Mesenchymal stem cell (in vitro differentiated cells and primary cell): Measurements from ENCODE around the gene SLC25A38.
"Not testable (repeated sequence)": the region's sequence is repeated elsewhere in the genome, so short reads cannot be mapped to it uniquely, and the experiment has no call there.

Experiments used
- DNase-seq: peaks from one replicate; pipeline ENCODE4 v3.0.0-alpha.2; 2013
- H2AFZ ChIP-seq: one replicate; pipeline ENCODE4 v1.6.1; 2013; ENCODE audit warnings: low read depth, mild to moderate bottlenecking, control low read depth, inconsistent platforms, low read length, moderate library complexity
- H2AK5ac ChIP-seq: 2 replicates; pipeline ENCODE4 v1.6.1; 2013; ENCODE audit warnings: low read length, moderate library complexity, mild to moderate bottlenecking, inconsistent platforms; ENCODE audit not compliant: severe bottlenecking
- H2BK120ac ChIP-seq: one replicate; pipeline ENCODE4 v1.6.1; 2013; ENCODE audit warnings: low read depth, mild to moderate bottlenecking, inconsistent platforms, low read length, moderate library complexity
- H2BK12ac ChIP-seq, 2 experiments: one replicate each; pipeline ENCODE4 v1.6.1; 2013; ENCODE audit warnings: inconsistent platforms in 2 of 2, low read length in 2 of 2, mild to moderate bottlenecking in 2 of 2, moderate library complexity in 2 of 2, control low read depth in 1 of 2
- H2BK15ac ChIP-seq: one replicate; pipeline ENCODE4 v1.6.1; 2013; ENCODE audit warnings: mild to moderate bottlenecking, low read depth, inconsistent platforms; ENCODE audit not compliant: poor library complexity, severe bottlenecking
- H2BK5ac ChIP-seq: 2 replicates; pipeline ENCODE4 v1.6.1; 2013; ENCODE audit warnings: low read depth, mild to moderate bottlenecking, low read length, control low read depth, inconsistent platforms; ENCODE audit not compliant: poor library complexity, severe bottlenecking
- H3K14ac ChIP-seq, 2 experiments: one replicate each; pipeline ENCODE4 v1.6.1; 2013; ENCODE audit warnings: inconsistent platforms in 2 of 2, low read length in 2 of 2, control low read depth in 1 of 2, mild to moderate bottlenecking in 1 of 2, moderate library complexity in 1 of 2
- H3K18ac ChIP-seq, 2 experiments: one replicate each; pipeline ENCODE4 v1.6.1; 2013; ENCODE audit warnings: inconsistent platforms in 2 of 2, low read length in 2 of 2, control low read depth in 1 of 2, low read depth in 1 of 2, mild to moderate bottlenecking in 1 of 2
- H3K23ac ChIP-seq, 2 experiments: one replicate each; pipeline ENCODE4 v1.6.1; 2013; ENCODE audit warnings: inconsistent platforms in 2 of 2, low read length in 2 of 2, mild to moderate bottlenecking in 2 of 2, moderate library complexity in 2 of 2, control low read depth in 1 of 2
- H3K27ac ChIP-seq: 2 replicates; pipeline ENCODE4 v1.5.1; 2013; ENCODE audit warnings: mild to moderate bottlenecking, moderate library complexity, low read length, control low read depth, inconsistent platforms; ENCODE audit not compliant: poor library complexity, severe bottlenecking
- H3K27me3 ChIP-seq, 2 experiments: 2 replicates each; pipeline versions ENCODE4 v1.6.1 to v1.7.0; 2013; ENCODE audit warnings: low read length in 2 of 2, mild to moderate bottlenecking in 2 of 2, moderate library complexity in 2 of 2, control low read depth in 1 of 2, inconsistent platforms in 1 of 2; ENCODE audit not compliant: control insufficient read depth in 1 of 2, insufficient read depth in 1 of 2
- H3K36me3 ChIP-seq, 2 experiments: 2 replicates each; pipeline versions ENCODE4 v1.6.1 to v1.7.0; 2013; ENCODE audit warnings: low read length in 2 of 2, control low read depth in 1 of 2, inconsistent platforms in 1 of 2, low read depth in 1 of 2, mild to moderate bottlenecking in 1 of 2; ENCODE audit not compliant: insufficient read depth in 2 of 2, control insufficient read depth in 1 of 2
- H3K4ac ChIP-seq, 2 experiments: one replicate each; pipeline ENCODE4 v1.6.1; 2013; ENCODE audit warnings: inconsistent platforms in 2 of 2, low read length in 2 of 2, mild to moderate bottlenecking in 2 of 2, moderate library complexity in 2 of 2, control low read depth in 1 of 2, low read depth in 1 of 2
- H3K4me1 ChIP-seq: 2 replicates; pipeline ENCODE4 v1.6.1; 2013; ENCODE audit warnings: low read depth, low read length, control low read depth; ENCODE audit not compliant: control insufficient read depth, insufficient read depth
- H3K4me2 ChIP-seq: 2 replicates; pipeline ENCODE4 v1.6.1; 2013; ENCODE audit warnings: low read length, mild to moderate bottlenecking, inconsistent platforms; ENCODE audit not compliant: poor library complexity, severe bottlenecking
- H3K4me3 ChIP-seq, 2 experiments: 2 replicates each; pipeline versions ENCODE4 v1.5.1 to v1.7.0; 2013; ENCODE audit warnings: low read length in 2 of 2, mild to moderate bottlenecking in 2 of 2, control low read depth in 1 of 2, low read depth in 1 of 2; ENCODE audit not compliant: insufficient read depth in 1 of 2
- H3K79me1 ChIP-seq: replicated peaks from 2 replicates; pipeline ENCODE4 v1.6.1; 2013; ENCODE audit warnings: mild to moderate bottlenecking, control low read depth, low read length, inconsistent platforms; ENCODE audit not compliant: poor library complexity, severe bottlenecking
- H3K9ac ChIP-seq: 2 replicates; pipeline ENCODE4 v1.7.0; 2013; ENCODE audit warnings: mild to moderate bottlenecking, low read length, moderate library complexity
- H3K9me3 ChIP-seq: 2 replicates; pipeline ENCODE4 v1.7.0; 2013; ENCODE audit warnings: mild to moderate bottlenecking, low read length; ENCODE audit not compliant: control insufficient read depth
- H4K8ac ChIP-seq: one replicate; pipeline ENCODE4 v1.6.1; 2013; ENCODE audit warnings: inconsistent platforms, mild to moderate bottlenecking, low read length, moderate library complexity
- H4K91ac ChIP-seq: one replicate; pipeline ENCODE4 v1.6.1; 2013; ENCODE audit warnings: mild to moderate bottlenecking, low read length, inconsistent platforms
- WGBS: methylation state at CpG from one replicate; pipeline ENCODE4 v1.1.7; 2013; ENCODE audit warnings: mixed read lengths; 5-methylcytosine and 5-hydroxymethylcytosine counted together

Gene SLC25A38

DNA sequence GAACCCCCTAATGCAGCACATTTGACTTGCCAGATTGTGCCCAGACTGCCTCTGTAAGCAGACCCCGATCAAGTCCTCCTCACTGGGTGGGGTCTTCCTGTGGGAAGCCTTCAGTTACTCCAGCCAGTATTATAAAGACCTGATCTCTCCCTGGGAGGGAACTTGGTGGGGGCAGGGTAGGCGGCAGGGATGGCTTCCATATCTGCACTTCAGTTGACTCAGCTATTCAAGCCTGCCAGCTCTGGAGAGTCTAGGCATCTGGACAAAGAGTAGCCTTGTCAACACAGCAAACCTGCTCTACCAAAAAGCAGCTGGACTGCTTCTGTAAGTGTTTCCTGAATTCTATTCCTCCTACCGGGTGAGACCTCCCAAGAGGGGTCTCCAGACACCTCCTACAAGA lies 21.0 kb upstream of the SLC25A38 start:
- H3K18ac ChIP-seq: no peak overlapping the region
- H3K4me3 ChIP-seq: no peak overlapping the region
- H3K36me3 ChIP-seq: no peaks in the 10 kb centered on the region
- no peak overlapping the region for H3K27ac ChIP-seq
- H2BK15ac ChIP-seq: no peak overlapping the region
- no peak overlapping the region for H4K8ac ChIP-seq
- H3K4me2 ChIP-seq: no peak overlapping the region
- no peak overlapping the region for H3K4ac ChIP-seq
- WGBS: 59% methylated on average over 3 of the region's 3 CpGs
- H2BK12ac ChIP-seq: no peak overlapping the region
- H3K14ac ChIP-seq: no peak overlapping the region
- no peak overlapping the region for H2AK5ac ChIP-seq
- no peak overlapping the region for H4K91ac ChIP-seq
- no peak overlapping the region for H2AFZ ChIP-seq
- no peak overlapping the region for H3K23ac ChIP-seq
- H3K4me1 ChIP-seq: no peaks in the 10 kb centered on the region
- no peaks in the 10 kb centered on the region for H3K79me1 ChIP-seq
- H2BK120ac ChIP-seq: no peak overlapping the region
- H3K9ac ChIP-seq: no peak overlapping the region
- H3K27me3 ChIP-seq: peaks cover 0 to 9% of the 10 kb centered on the region in 2 experiments
- DNase-seq: no peak
- no peaks in the 10 kb centered on the region for H3K9me3 ChIP-seq
- no peak overlapping the region for H2BK5ac ChIP-seq

DNA sequence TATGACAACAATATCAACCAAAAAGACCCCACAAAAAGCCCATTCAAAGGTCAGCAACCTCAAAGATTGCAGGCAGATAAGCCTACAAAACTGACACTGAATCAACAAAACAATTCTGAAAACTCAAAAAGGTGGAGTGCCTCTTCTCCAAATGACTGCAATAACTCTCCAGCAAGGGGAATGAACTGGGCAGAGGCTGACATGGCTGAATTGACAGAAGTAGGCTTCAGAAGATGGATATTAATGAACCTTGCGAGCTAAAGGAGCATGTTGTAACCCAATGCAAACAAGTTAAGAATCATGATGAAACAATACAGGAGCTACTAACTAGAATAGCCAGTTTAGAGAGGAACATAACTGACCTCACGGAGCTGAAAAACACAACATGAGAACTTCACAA lies 20.4 kb upstream of the SLC25A38 start:
- Histone ChIP-seq H3K9me3 (no peaks in the 10 kb centered on the region), H2AFZ (no peak overlapping the region), H3K9ac (no peak overlapping the region), H3K18ac (no peak overlapping the region), H2AK5ac (no peak overlapping the region), H3K27me3 (peaks cover 0 to 9% of the 10 kb centered on the region in 2 experiments), H3K4me2 (no peak overlapping the region), H3K27ac (no peak overlapping the region), H4K91ac (no peak overlapping the region), H2BK5ac (no peak overlapping the region), H2BK12ac (no peak overlapping the region), H4K8ac (no peak overlapping the region), H3K4ac (no peak overlapping the region), H3K79me1 (no peaks in the 10 kb centered on the region), H2BK15ac (no peak overlapping the region), H3K14ac (no peak overlapping the region), H3K4me3 (no peak overlapping the region), H3K36me3 (no peaks in the 10 kb centered on the region), H3K23ac (no peak overlapping the region), H3K4me1 (no peaks in the 10 kb centered on the region), H2BK120ac (no peak overlapping the region)
- WGBS: 64% methylated on average over 2 of the region's 2 CpGs
- no peak for DNase-seq

DNA sequence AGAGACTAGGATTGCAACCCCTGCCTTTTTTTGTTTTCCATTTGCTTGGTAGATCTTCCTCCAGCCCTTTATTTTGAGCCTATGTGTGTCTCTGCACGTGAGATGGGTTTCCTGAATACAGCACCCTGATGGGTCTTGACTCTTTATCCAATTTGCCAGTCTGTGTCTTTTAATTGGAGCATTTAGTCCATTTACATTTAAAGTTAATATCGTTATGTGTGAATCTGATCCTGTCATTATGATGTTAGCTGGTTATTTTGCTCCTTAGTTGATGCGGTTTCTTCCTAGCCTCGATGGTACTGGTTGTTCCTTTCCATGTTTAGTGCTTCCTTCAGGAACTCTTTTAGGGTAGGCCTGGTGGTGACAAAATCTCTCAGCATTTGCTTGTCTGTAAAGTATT lies 12.7 kb upstream of the SLC25A38 start:
- not testable (repeated sequence) for H2AK5ac ChIP-seq, H3K23ac ChIP-seq

DNA sequence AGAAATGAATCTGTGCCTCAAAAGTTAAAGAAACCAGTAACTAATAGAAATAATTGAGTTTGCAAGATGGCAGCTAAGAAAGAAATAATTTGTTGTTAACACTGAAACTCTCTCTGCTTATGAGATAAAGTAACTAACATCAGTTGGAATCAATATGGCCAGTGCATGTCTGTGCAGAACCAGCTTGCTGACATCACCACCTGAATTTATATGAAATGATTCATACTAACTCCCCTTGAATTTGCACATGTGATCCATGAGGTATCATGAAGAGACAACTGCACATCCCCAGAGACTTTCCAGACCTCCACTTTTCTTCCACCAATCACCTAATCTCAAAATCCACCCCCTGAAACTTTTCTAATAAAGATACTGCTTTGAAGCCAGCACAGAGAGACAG lies 10.3 kb upstream of the SLC25A38 start:
- Histone ChIP-seq H2BK120ac (no peak overlapping the region), H4K91ac (no peak overlapping the region), H3K18ac (no peak overlapping the region), H3K9me3 (no peaks in the 10 kb centered on the region), H2AK5ac (no peak overlapping the region), H3K9ac (no peak overlapping the region), H3K27ac (no peak overlapping the region), H2BK15ac (no peak overlapping the region), H3K23ac (no peak overlapping the region), H3K4me1 (no peaks in the 10 kb centered on the region), H3K14ac (no peak overlapping the region), H3K4me3 (no peak overlapping the region), H3K4me2 (no peak overlapping the region), H3K36me3 (no peaks in the 10 kb centered on the region), H3K4ac (no peak overlapping the region), H2BK5ac (no peak overlapping the region), H2BK12ac (no peak overlapping the region), H4K8ac (no peak overlapping the region), H3K27me3 (peaks cover 0 to 11% of the 10 kb centered on the region in 2 experiments), H2AFZ (no peak overlapping the region), H3K79me1 (no peaks in the 10 kb centered on the region)
- no peak for DNase-seq

More for the DNA sequence above, 12.7 kb upstream of the SLC25A38 start:
- H4K91ac ChIP-seq, H2AFZ ChIP-seq, H3K79me1 ChIP-seq, H2BK12ac ChIP-seq, H3K4me2 ChIP-seq, H3K18ac ChIP-seq, H2BK15ac ChIP-seq, H3K4me3 ChIP-seq, H3K4ac ChIP-seq, H3K9ac ChIP-seq, H3K9me3 ChIP-seq, H3K36me3 ChIP-seq, H3K27me3 ChIP-seq, H3K4me1 ChIP-seq, H2BK120ac ChIP-seq, H3K14ac ChIP-seq, DNase-seq, H2BK5ac ChIP-seq, H3K27ac ChIP-seq, H4K8ac ChIP-seq: not testable (repeated sequence)
- WGBS: no CpG with 5 or more reads among the region's 4 CpGs
